Adrenal gland (tissue), 5 donors: ENCODE data around the gene PRPF31.

Experiments used
- CTCF ChIP-seq, 6 experiments: fragments of 450-650 bp in 4 of 6; fragments of 200-600 bp in 2 of 6; sonication (generic) in 1 of 6; IDR thresholded peaks; 1 replicate in 5 of 6; 2 replicates in 1 of 6; pipeline versions ENCODE4 v1.5.1 to v1.8.0; 2016 to 2021; ENCODE audit warnings: antibody characterized with exemption in 6 of 6, mild to moderate bottlenecking in 2 of 6, moderate library complexity in 1 of 6
- POLR2A ChIP-seq, 2 donors: fragments of 450-650 bp; IDR thresholded peaks; one replicate each; pipeline ENCODE4 v1.6.1; 2017; ENCODE audit warnings: antibody characterized with exemption in 2 of 2, mild to moderate bottlenecking in 2 of 2, moderate library complexity in 1 of 2
- donor health status: DM: no; HTN: no; CAD: no.

- peak; percentile 57 to 62 for TF ChIP-seq POLR2A (IDR thresholded peaks at IDR 0.05)
- no peak for TF ChIP-seq CTCF (IDR thresholded peaks at IDR 0.05)
Measured at GRCh38 chr19:54115109-54116063, at the start of gene PRPF31, which contains the start of gene TFPT.
